HFF-Myc (cell line): Measurements from ENCODE around the gene GRAMD2B.

Source experiments
- DNase-seq: peaks from one replicate; pipeline ENCODE4 v3.0.0-alpha.2; 2011; ENCODE audit warnings: low read depth; ENCODE audit errors: extremely low read depth
- H3K4me3 ChIP-seq: replicated peaks from 2 replicates; pipeline ENCODE4 v1.5.1; 2011; ENCODE audit warnings: low read depth, mild to moderate bottlenecking, control low read depth, low read length
- CTCF ChIP-seq: IDR thresholded peaks from 2 replicates; pipeline ENCODE4 v1.5.1; 2012; ENCODE audit warnings: mild to moderate bottlenecking, low read depth, low read length, control low read depth; ENCODE audit errors: missing control alignments

Gene GRAMD2B

DNA sequence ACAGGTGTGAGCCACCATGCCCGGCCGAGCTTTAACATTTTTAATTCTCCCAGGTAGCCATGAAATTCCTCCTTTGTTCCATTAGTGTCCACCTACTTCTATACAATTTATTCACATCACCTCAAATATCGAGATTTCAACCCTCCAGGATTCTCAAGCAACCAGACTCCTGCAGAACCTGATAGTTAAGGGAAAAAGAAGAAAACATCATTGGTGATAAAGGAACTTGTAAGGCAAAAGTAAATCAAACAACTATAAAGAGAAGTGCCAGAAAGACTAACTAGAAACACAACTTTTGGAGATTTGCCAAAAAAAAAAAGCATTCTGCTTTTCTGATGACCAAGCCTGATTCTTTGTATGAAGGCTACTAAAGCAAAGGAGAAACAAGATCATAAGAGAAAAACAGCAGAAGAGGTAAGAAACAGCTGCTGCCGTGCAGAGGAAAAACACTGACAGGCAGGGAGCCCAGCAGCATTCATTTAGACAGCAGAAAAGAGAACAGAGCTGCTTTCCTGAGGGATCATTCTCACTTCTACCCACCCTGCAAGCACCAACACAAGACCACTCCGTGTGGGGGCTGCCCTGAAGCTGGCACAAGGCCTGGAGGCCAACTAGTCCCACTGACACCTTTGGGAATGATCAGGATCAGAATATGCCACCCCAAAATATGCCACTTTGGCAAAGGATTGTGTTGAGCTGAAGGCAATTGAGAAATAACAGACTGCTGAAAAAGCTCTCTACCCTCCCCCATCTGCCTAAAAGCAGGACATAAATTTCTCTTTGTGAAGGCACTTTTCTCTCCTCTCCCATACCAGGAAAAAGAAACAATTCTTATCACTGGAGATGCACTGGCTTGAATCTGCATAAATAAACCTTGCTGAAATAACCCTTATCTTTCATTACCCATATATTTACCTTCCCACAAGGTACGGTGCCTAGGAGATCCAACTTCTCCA lies 96.7 kb downstream of the GRAMD2B start:
- no peak overlapping the region for H3K4me3 ChIP-seq
- TF ChIP-seq CTCF: no peak
- no peak for DNase-seq

DNA sequence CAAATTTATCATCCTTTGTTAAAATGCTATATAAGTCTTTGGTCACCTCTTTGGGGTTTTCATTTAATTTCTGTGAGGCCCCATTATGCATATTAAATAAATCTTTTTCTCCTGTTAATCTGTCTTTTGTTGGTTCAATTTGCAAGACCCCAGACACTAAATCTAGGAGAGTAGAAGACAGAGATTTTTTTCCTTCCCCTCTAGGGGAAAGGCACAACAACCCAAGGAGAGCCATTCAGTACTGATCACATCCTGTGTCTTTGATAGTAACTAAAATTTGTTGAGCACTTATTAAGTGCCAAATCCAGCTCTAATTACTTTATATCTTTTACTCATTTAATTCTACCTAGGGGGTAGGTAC lies 97.4 kb downstream of the GRAMD2B start:
- H3K4me3 ChIP-seq: no peak overlapping the region
- DNase-seq: no peak
- TF ChIP-seq CTCF: no peak

DNA sequence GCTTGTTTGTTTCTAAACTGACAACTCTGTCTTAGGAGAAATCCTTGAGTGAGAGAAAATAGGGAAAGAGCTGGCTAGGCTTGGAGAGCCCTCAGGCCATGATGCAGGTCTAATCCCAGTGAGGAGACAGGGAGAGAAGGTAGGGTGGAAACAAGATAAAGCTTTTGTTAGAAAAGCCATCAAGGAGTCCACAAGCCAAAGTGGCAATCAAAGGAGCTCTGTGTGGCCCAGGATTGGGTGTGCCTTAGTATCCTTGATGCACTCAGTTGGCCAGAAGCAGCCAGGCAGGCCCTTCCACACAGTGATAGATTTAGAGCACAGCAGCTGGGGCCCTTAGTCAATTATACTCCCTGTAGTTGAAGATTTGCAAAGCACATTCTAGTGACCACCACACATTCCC lies 97.9 kb downstream of the GRAMD2B start:
- DNase-seq: no peak
- no peak overlapping the region for H3K4me3 ChIP-seq
- no peak for TF ChIP-seq CTCF

- no peak for DNase-seq
- TF ChIP-seq CTCF: no peak
- H3K4me3 ChIP-seq: no peak overlapping the region
Observed at GRCh38 chr5:126523818-126524510, 100.8 kb downstream of the GRAMD2B start.

- no peak for TF ChIP-seq CTCF
- H3K4me3 ChIP-seq: no peak overlapping the region
- no peak for DNase-seq
Observed at GRCh38 chr5:126525630-126526245, 102.5 kb downstream of the GRAMD2B start.

- H3K4me3 ChIP-seq: no peak overlapping the region
- TF ChIP-seq CTCF: no peak
- no peak for DNase-seq
Observed at GRCh38 chr5:126526493-126526892, 103.3 kb downstream of the GRAMD2B start.
